ENCODE results near the gene PKDREJ. TPM values are rescaled to one million over a fixed set of nuclear protein-coding genes. Genes with fewer than 3 reads are reported as not detected.

The PKDREJ gene
- total and polyA plus RNA-seq, 8 donors = under 0.01 to 0.10 (median 0.06) TPM; not detected in 5

DNA sequence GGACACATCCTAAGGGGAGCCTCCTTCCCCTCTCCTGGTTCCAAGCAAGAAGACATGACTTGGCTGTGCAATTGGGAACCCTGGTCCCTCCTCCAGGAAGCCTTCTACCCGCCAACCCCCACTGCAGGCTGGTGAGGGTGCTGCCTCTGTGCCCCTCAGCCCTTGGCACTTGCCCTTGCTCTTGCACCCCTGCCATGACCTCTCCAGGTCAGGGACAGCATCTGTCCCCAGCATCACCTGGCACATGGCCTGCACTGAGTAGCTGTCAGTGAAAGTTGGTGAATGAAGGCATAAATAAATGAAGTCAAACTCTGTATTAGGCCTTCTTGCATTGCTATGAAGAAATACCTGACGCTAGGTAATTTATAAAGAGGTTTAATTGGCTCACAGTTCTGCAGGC is 31.6 kb upstream of the PKDREJ start:
- peaks cover 16 to 26% (median 22%) of the 10 kb centered on the region in 4 donors for H3K4me1 ChIP-seq
- DNase-seq = no peak
- H3K9me3 ChIP-seq = peaks cover 0 to 12% (median 5%) of the 10 kb centered on the region in 4 donors
- WGBS, 5 donors = 85 to 97% (median 93%) methylated on average over 2 of the region's 2 CpGs
- no peak overlapping the region for H3K27ac ChIP-seq
- H3K36me3 ChIP-seq = peaks cover 22 to 43% (median 42%) of the 10 kb centered on the region in 4 donors
- no peak for TF ChIP-seq POLR2AphosphoS5 (IDR thresholded peaks at IDR 0.05)
- TF ChIP-seq CTCF (IDR thresholded peaks at IDR 0.05) = no peak
- no peak for TF ChIP-seq POLR2A (IDR thresholded peaks at IDR 0.05)
- TF ChIP-seq EP300 (IDR thresholded peaks at IDR 0.05) = no peak
- intact Hi-C loops (cut with DNase I; ENCODE audit: low total_unique reads) = no loop called here
- H3K27me3 ChIP-seq = no peaks in the 10 kb centered on the region
- H3K4me3 ChIP-seq = no peak overlapping the region

DNA sequence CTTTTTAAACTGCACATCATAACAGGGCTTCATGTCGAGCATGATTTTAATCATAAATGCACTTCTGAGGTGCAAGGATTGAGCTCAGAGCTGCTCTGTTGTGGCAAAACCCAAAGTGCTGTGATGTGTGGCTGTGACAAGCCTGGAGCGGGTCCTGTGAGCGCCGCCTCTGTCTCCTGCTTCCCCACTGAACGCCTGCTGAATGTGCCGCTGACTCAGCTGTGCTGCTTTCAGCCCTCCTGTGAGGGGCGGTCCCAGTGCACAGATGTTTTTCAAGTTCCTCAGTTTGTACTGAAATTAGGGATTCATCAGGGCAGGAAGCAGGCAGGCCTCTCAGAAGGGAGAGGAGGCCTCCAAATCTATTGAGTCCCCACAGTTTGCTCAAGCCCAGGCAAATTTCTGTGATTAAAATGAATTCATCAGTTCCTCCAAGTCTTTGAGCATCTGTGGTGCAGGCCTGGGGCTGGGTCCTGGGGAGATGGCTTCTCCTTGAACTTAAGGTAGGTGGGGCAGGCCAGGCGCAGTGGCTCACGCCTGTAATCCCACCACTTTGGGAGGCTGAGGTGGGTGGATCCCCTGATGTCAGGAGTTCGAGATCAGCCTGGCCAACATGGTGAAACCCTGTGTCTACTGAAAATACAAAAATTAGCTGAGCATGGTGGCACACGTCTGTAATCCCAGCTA is 30.6 kb upstream of the PKDREJ start:
- H3K4me3 ChIP-seq = no peak overlapping the region
- no peak for TF ChIP-seq POLR2A (IDR thresholded peaks at IDR 0.05)
- TF ChIP-seq EP300 (IDR thresholded peaks at IDR 0.05) = no peak
- TF ChIP-seq POLR2AphosphoS5 (IDR thresholded peaks at IDR 0.05) = no peak
- no peak for TF ChIP-seq CTCF (IDR thresholded peaks at IDR 0.05)
- intact Hi-C loops (cut with DNase I; ENCODE audit: low total_unique reads) = no loop called here
- H3K27me3 ChIP-seq = no peaks in the 10 kb centered on the region
- H3K36me3 ChIP-seq = peaks cover 25 to 54% (median 52%) of the 10 kb centered on the region in 4 donors
- WGBS, 5 donors = 73 to 88% (median 83%) methylated on average over 7 to 11 of the region's 11 CpGs
- peak overlapping the region in 1 of 5 donors; percentile 37 for H3K27ac ChIP-seq
- H3K9me3 ChIP-seq = peaks cover 0 to 12% (median 5%) of the 10 kb centered on the region in 4 donors
- peak in 1 of 2 donors; percentile 54 for DNase-seq
- H3K4me1 ChIP-seq = peaks cover 16 to 29% (median 24%) of the 10 kb centered on the region in 4 donors

DNA sequence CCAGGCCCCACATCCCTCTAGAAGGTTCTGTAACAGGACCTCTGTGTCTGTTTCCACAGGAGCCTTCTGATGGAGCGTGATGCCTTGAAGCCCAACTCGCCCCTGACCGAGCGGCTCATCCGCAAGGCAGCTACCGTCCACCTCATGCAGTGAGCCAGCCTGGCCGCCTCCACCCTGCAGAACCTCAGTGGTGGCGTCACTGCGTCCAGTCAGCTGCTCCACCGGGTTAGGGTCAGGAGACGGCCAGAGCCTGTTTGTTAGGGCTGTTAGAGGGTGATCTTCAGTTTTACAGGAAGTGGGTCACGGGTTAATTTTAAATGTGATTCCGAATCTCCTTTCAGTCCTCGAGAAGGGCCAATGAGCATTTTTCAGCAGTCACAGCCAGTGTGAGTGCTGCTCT is 29.6 kb upstream of the PKDREJ start:
- 82 to 94% (median 89%) methylated on average over 14 of the region's 14 CpGs for WGBS, 5 donors
- no peak for DNase-seq
- Histone ChIP-seq H3K4me1 (peaks cover 16 to 32% (median 26%) of the 10 kb centered on the region in 4 donors), H3K27ac (peak overlapping the region in 3 of 5 donors; percentile 8 to 37 (median 10)), H3K27me3 (no peaks in the 10 kb centered on the region), H3K4me3 (no peak overlapping the region), H3K36me3 (peaks cover 30 to 64% (median 62%) of the 10 kb centered on the region in 4 donors), H3K9me3 (peaks cover 0 to 12% (median 5%) of the 10 kb centered on the region in 4 donors)
- intact Hi-C loops (cut with DNase I; ENCODE audit: low total_unique reads) = no loop called here
- no peak for TF ChIP-seq CTCF (IDR thresholded peaks at IDR 0.05)
- TF ChIP-seq POLR2AphosphoS5 (IDR thresholded peaks at IDR 0.05) = no peak
- no peak for TF ChIP-seq EP300 (IDR thresholded peaks at IDR 0.05)
- TF ChIP-seq POLR2A (IDR thresholded peaks at IDR 0.05) = no peak

- H3K9me3 ChIP-seq = peaks cover 0 to 12% (median 5%) of the 10 kb centered on the region in 4 donors
- intact Hi-C loops (cut with DNase I; ENCODE audit: low total_unique reads) = no loop called here
- no peaks in the 10 kb centered on the region for H3K27me3 ChIP-seq
- peak overlapping the region in 2 of 5 donors; percentile 8 to 37 for H3K27ac ChIP-seq
- peaks cover 32 to 69% (median 68%) of the 10 kb centered on the region in 4 donors for H3K36me3 ChIP-seq
- DNase-seq = no peak
- H3K4me3 ChIP-seq = no peak overlapping the region
- WGBS, 5 donors = 75 to 98% (median 92%) methylated on average over 3 of the region's 3 CpGs
- TF ChIP-seq POLR2A (IDR thresholded peaks at IDR 0.05) (no peak), EP300 (IDR thresholded peaks at IDR 0.05) (no peak)
- peaks cover 12 to 32% (median 24%) of the 10 kb centered on the region in 4 donors for H3K4me1 ChIP-seq
These were observed 29.0 kb upstream of the PKDREJ start for GRCh38 chr22:46292173-46292572.

Data from stomach (tissue), 9 donors.